Neural cell (in vitro differentiated cells): ENCODE results near the gene NUDT4. TPM values are rescaled to one million over a fixed set of nuclear protein-coding genes. Genes with fewer than 3 reads are reported as not detected.

Source experiments
- H2AFZ ChIP-seq: fragments of 200-600, 300-800 bp; sonication (generic), shearing (Covaris generic); 2 replicates; pipeline ENCODE4 v1.6.0; 2014; ENCODE audit warnings: low read depth, mild to moderate bottlenecking, antibody characterized with exemption, low read length, moderate library complexity
- H3F3A ChIP-seq: fragments of 200-600 bp; shearing (Covaris generic); 2 replicates; pipeline ENCODE4 v1.6.1; 2016; ENCODE audit warnings: mild to moderate bottlenecking, moderate library complexity, mixed read lengths, antibody characterized with exemption, low read length; ENCODE audit not compliant: insufficient read depth, poor library complexity, severe bottlenecking
- H3K27ac ChIP-seq: fragments of 200-600, 300-800 bp; sonication (generic), shearing (Covaris generic); 2 replicates; pipeline ENCODE4 v1.5.1; 2014; ENCODE audit warnings: mild to moderate bottlenecking, low read length, moderate library complexity
- H3K27me3 ChIP-seq: fragments of 300-800, 200-600 bp; sonication (generic), shearing (Covaris generic); 2 replicates; pipeline ENCODE4 v1.6.0; 2014; ENCODE audit warnings: mild to moderate bottlenecking, low read depth, low read length, moderate library complexity; ENCODE audit not compliant: insufficient read depth
- H3K36me3 ChIP-seq: fragments of 300-800, 200-600 bp; sonication (generic), shearing (Covaris generic); 2 replicates; pipeline ENCODE4 v1.5.1; 2014; ENCODE audit warnings: mild to moderate bottlenecking, antibody characterized with exemption, low read length, moderate library complexity; ENCODE audit not compliant: insufficient read depth
- H3K4me2 ChIP-seq: fragments of 300-800, 200-600 bp; sonication (generic), shearing (Covaris generic); 2 replicates; pipeline ENCODE4 v1.6.0; 2014; ENCODE audit warnings: mild to moderate bottlenecking, low read length
- H3K4me3 ChIP-seq: fragments of 300-800, 200-600 bp; sonication (generic), shearing (Covaris generic); 2 replicates; pipeline ENCODE4 v1.5.1; 2014; ENCODE audit warnings: mild to moderate bottlenecking, low read length, moderate library complexity
- H3K79me2 ChIP-seq: fragments of 200-600 bp; shearing (Covaris generic); replicated peaks from 2 replicates; pipeline ENCODE4 v1.6.0; 2014; ENCODE audit warnings: mild to moderate bottlenecking, low read length, moderate library complexity; ENCODE audit not compliant: insufficient read depth
- H3K9ac ChIP-seq: fragments of 300-800, 200-600 bp; sonication (generic), shearing (Covaris generic); 2 replicates; pipeline ENCODE4 v1.6.1; 2016; ENCODE audit warnings: mild to moderate bottlenecking, low read length, mixed read lengths
- H3K9me2 ChIP-seq: fragments of 200-600 bp; shearing (Covaris generic); 2 replicates; pipeline ENCODE4 v1.6.1; 2016; ENCODE audit warnings: mild to moderate bottlenecking, low read length, mixed read lengths; ENCODE audit not compliant: insufficient read depth
- H3K9me3 ChIP-seq: fragments of 200-600, 300-800 bp; sonication (generic), shearing (Covaris generic); 2 replicates; pipeline ENCODE4 v1.6.1; 2016; ENCODE audit warnings: mild to moderate bottlenecking, mixed run types, low read length, moderate library complexity, mixed read lengths
- H4K20me1 ChIP-seq: fragments of 200-600 bp; shearing (Covaris generic); 2 replicates; pipeline ENCODE4 v1.6.1; 2016; ENCODE audit warnings: mild to moderate bottlenecking, mixed run types; ENCODE audit not compliant: insufficient read depth
- CTCF ChIP-seq: fragments of 450-650 bp; IDR thresholded peaks from 2 replicates; pipeline ENCODE4 v1.5.1; 2014; ENCODE audit warnings: antibody characterized with exemption, mild to moderate bottlenecking, moderate library complexity; ENCODE audit not compliant: poor library complexity, severe bottlenecking
- EP300 ChIP-seq: fragments of 450-650 bp; conservative IDR thresholded peaks from 2 replicates; pipeline ENCODE4 v1.6.1; 2014; ENCODE audit warnings: antibody characterized with exemption, mild to moderate bottlenecking, moderate library complexity; ENCODE audit not compliant: poor library complexity, severe bottlenecking
- EZH2 ChIP-seq: fragments of 200-600, 300-800 bp; shearing (Covaris generic), sonication (generic); IDR thresholded peaks from 2 replicates; pipeline ENCODE4 v1.6.1; 2014; ENCODE audit warnings: antibody characterized with exemption, low read length, borderline replicate concordance, mild to moderate bottlenecking; ENCODE audit not compliant: insufficient read depth, poor library complexity, severe bottlenecking
- MXI1 ChIP-seq: fragments of 450-650 bp; conservative IDR thresholded peaks from 2 replicates; pipeline ENCODE4 v1.6.1; 2014; ENCODE audit warnings: antibody characterized with exemption, mild to moderate bottlenecking; ENCODE audit not compliant: poor library complexity, severe bottlenecking
- POLR2AphosphoS5 ChIP-seq: IDR thresholded peaks from 2 replicates; pipeline ENCODE4 v1.6.1; 2012
- RAD21 ChIP-seq: fragments of 450-650 bp; conservative IDR thresholded peaks from 2 replicates; pipeline ENCODE4 v1.6.1; 2014; ENCODE audit warnings: antibody characterized with exemption, mild to moderate bottlenecking, moderate library complexity
- REST ChIP-seq: IDR thresholded peaks from 2 replicates; pipeline ENCODE4 v1.6.1; 2012; ENCODE audit warnings: borderline replicate concordance
- SMC3 ChIP-seq: fragments of 450-650 bp; conservative IDR thresholded peaks from 2 replicates; pipeline ENCODE4 v1.6.1; 2014; ENCODE audit warnings: antibody characterized with exemption, mild to moderate bottlenecking, moderate library complexity; ENCODE audit not compliant: poor library complexity
- TAF1 ChIP-seq: IDR thresholded peaks from 2 replicates; pipeline ENCODE4 v1.6.1; 2012; ENCODE audit warnings: low read depth
- polyA plus RNA-seq: library from polyadenylated mRNA; depleted of rRNA; stranded (reverse); fragments of >200 nt; gene quantifications from 2 replicates; pipeline ENCODE4 v1.2.3, GENCODE V29; 2014

Gene NUDT4
- polyA plus RNA-seq, 1 donor from 2014 or later: 39.9 TPM

GRCh38 chr12:93373961-93374656, 3.6 kb upstream of the NUDT4 start:
- no peaks in the 10 kb centered on the region for H3K9me2 ChIP-seq
- peaks cover 8% of the 10 kb centered on the region for H3K79me2 ChIP-seq
- H3K9ac ChIP-seq: no peak overlapping the region
- H3K36me3 ChIP-seq: no peaks in the 10 kb centered on the region
- H3K9me3 ChIP-seq: no peaks in the 10 kb centered on the region
- no peaks in the 10 kb centered on the region for H3F3A ChIP-seq
- no peak overlapping the region for H3K4me3 ChIP-seq
- H2AFZ ChIP-seq: no peak overlapping the region
- TF ChIP-seq EZH2 (no peak), MXI1 (no peak), REST (no peak), TAF1 (no peak), RAD21 (no peak), SMC3 (no peak), EP300 (no peak), POLR2AphosphoS5 (no peak), CTCF (no peak)
- no peaks in the 10 kb centered on the region for H4K20me1 ChIP-seq
- no peak overlapping the region for H3K27ac ChIP-seq
- H3K27me3 ChIP-seq: no peaks in the 10 kb centered on the region
- no peak overlapping the region for H3K4me2 ChIP-seq

GRCh38 chr12:93375906-93376305, 1.8 kb upstream of the NUDT4 start:
- H3K27ac ChIP-seq: no peak overlapping the region
- H3K4me2 ChIP-seq: no peak overlapping the region
- no peaks in the 10 kb centered on the region for H4K20me1 ChIP-seq
- H3K27me3 ChIP-seq: no peaks in the 10 kb centered on the region
- H3F3A ChIP-seq: no peaks in the 10 kb centered on the region
- TF ChIP-seq TAF1 (no peak), REST (no peak), EP300 (no peak), CTCF (no peak), RAD21 (no peak), EZH2 (no peak), POLR2AphosphoS5 (no peak), MXI1 (no peak)
- H3K9ac ChIP-seq: no peak overlapping the region
- H2AFZ ChIP-seq: no peak overlapping the region
- H3K9me2 ChIP-seq: no peaks in the 10 kb centered on the region
- H3K79me2 ChIP-seq: peaks cover 26% of the 10 kb centered on the region
- no peak overlapping the region for H3K4me3 ChIP-seq
- H3K9me3 ChIP-seq: no peaks in the 10 kb centered on the region
- H3K36me3 ChIP-seq: no peaks in the 10 kb centered on the region
